NCI-H187 (cell line): Measurements from ENCODE around the gene IL1R1.

Experiments used
- DNase-seq, 2 experiments: peaks; one replicate each; lab custom pipeline; 2025; lab: John Stamatoyannopoulos, UW

The IL1R1 gene

DNA sequence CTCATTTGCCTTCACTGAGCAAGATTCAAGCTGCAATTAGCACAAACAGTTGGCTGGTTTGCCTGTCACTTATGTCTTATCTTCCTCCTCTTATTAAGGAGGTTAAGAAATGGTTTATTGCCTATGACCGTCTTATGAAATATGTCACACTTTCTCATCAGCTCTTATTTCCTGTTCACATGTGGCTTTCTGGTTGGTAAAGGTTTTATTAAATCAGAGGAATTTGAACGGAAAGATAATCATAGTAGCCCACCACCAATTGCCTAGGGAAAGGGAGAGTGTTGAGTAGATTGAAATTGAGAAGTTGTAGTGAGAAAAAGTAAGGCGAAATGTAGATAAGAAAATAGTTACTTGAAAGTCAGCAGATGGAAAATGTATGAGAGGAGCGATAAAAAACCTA, 4.2 kb upstream of the IL1R1 start:
- DNase-seq, result no peak

DNA sequence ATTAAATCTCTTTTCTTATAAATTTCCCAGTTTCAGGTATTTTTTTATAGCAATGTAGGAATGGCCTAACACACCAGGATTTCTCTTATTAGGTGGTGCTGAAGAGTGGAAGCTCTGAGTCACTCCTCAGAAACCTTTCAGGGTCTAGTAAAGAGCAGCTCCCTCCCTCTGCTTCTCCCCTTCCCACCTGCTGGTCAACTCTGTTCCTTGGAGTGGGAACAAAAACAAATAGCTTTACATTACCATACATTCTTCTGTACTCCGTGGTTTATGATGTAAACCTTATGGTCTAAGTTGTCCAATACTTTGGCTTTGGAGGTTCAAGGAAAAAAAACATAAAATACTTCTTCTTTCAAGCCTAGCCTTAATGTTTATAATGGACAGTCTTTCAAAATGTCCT, 2.7 kb upstream of the IL1R1 start:
- no peak for DNase-seq

DNA sequence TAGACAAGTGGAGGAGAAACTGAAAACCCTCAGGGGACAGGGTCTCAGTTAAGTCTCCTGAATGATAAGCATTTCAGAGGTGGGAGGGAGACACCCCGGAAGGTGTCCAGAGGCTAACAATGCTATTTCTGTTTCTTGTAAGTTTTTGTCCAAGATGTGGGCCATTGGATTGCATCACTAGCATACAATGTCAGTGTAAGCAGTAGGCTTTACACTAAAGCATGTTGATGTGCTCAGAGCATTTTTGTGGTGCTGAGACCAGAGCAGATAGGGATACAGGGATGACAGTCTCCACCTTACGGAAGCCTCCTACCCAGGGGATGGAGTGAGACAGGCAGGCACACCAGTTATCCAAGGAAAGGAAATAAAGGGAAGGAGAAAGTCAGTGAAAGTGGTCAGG, 2.2 kb upstream of the IL1R1 start:
- DNase-seq, result no peak

DNA sequence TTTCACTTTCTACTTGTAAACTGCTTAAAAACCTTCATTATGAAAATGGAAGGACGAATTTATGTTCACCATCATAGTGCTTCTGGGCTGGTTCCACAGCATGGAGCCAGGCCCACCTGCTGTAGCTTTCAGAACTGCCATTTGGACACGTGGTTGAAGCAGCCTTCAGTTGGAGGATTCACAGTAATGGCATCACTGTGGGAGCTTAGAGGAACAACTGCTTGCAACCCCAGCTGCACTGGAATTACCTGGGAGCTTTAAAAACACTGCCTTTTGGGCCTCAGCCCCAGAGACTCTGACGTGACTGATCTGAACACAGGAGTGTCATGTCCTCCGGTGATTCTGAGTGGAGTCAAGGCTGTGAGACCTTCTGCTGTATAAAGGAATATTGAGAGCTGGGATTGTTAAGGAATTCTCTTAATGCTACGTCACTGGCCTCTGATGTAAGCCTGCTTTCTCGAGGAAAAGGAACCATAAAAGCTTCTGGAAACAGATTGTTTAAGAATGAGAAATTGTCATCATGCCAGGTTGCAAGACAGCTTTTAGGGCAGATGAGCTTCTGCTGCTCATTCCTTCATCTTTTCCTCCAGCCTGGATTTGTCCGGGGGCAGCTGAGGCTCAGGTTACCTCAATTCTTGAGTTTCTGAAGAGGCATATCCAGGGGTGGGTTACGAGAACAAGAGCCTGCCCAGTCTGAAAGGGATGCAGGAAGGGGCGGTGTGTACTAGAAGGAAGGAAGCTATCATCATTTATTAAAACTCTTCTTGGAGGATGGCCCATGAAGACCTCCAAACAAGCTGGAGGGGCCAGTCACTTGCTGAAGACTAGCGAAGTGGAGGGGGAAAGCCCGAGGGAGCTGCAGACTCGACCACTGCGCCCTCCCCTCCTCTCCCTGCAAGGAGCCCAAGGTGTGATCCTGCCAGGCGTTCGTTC, 1.3 kb upstream of the IL1R1 start:
- no peak for DNase-seq

DNA sequence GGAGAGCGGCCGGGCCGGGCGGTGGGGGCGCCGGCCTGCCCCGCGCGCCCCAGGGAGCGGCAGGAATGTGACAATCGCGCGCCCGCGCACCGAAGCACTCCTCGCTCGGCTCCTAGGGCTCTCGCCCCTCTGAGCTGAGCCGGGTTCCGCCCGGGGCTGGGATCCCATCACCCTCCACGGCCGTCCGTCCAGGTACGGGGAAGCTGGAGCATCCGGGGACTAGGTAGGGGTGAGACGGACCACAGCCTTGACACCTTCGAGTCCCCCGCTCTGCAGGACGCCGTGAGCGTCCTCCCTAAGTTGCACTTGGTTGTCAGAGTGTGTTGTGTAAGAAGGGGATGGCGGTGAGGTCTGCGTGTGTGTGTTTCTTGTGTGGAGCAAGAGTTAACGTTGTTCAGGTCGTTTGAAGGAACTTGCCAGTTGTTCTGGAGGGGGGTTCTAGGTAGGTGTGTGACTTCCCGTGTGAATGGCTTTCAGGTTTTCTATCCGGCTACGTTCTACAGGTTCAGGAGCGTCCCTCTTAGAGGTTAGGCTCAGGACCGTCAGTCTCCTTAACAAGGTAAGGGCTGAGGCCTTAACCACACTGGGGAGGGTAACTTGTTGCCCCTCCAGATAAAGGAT, 393 bp downstream of the IL1R1 start:
- no peak for DNase-seq

DNA sequence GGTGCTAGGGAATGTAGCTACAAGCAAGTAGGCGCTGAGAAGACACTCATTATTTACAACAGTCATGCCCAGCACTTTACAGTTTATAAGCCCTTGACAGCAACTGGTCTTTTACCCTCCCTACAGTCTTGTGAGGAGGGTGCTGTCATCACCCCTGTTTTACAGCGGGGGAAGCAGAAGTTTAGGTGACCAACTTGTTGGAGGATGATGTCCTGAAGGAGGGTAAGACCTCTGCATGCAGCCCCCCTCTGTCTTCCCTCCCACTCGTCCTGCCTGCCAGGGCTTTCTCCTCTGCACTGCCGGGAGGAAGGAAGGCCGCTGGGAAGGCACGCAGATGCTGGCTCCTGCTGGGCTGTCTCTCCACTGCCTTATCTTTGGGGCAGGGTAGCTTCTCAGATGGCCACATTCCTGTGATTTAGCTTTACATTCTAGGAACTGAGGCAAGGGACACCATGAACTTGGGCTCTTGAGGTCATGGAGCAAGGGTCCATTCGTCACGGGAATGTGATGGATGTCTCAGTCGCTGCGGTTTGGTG, 972 bp downstream of the IL1R1 start:
- no peak for DNase-seq

DNA sequence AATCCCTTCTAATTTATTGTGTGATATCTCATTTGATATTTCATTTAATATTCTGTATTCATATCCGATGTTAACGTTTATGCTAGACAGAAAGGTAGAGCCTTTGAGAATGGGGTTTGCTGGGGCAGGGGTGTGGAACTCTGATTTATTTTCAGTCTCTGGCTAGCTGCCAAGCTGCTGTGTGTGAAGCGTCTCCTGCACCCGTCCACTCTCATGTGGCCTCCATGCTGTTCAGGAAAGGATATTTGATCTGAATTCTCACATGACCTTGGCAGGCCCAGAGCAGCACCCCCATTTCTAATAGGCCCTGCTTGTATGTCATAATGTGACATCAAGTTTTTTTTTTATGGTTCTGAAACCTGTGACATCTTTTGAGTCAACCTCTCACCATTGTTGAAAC, 1.6 kb downstream of the IL1R1 start:
- no peak for DNase-seq

DNA sequence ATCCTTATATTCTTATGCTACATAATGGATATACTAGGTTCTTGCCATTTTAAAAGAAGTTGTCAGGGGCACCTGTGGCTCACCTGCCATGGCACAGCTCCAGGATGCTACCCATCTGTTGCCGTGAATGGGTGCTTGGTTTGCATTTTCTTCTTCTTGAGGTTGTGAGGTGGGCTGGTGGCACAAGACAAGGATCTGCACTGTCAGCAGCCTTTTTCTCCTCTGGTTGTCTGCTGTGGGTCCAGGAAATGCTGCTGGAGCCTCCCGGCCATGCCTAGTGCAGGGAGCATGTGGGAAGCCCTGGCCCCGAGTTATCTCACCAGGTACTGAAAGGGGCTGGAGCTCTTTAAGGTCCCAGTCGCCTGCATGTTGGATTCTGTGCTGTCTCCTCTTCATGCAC, 2.6 kb downstream of the IL1R1 start:
- DNase-seq, result no peak

DNA sequence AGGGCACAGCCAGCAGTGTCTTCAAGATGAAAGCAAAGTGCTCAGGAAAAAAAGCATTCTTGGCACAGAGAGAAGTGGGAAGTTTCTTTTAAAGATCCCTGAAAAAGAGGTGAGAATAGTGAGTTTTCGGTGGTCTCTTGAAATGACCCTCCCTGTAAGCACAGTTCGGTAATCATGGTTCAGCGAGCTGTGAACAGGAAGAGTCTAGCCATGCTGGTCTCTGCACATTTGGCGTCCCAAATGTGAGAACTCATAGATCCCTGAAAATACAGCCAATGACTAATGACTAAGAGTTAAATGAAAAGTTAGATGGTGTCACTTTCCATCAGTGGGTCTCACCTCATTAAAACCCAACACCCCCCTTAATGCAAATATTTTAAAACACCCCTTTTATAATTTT, 3.4 kb downstream of the IL1R1 start:
- no peak for DNase-seq

DNA sequence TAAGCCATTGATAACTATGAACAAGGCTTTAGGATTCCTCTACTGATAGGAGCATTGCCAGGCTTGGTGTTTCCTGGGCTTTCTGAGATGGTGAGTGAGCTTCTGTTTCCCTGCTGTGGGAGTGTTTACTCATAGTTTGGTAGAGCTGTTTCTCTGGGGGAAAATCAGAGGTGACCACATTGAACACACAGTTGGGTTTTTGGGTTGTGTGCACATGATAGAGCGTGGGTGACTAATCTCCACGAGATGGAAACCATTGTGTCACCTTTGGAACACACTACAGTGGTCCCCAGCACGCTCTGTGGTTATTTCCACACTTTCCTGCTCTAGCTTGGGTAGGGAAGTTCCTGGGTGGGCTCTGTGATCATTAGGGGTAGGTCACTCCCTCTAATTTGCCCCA, 5.4 kb downstream of the IL1R1 start:
- DNase-seq, result no peak

DNA sequence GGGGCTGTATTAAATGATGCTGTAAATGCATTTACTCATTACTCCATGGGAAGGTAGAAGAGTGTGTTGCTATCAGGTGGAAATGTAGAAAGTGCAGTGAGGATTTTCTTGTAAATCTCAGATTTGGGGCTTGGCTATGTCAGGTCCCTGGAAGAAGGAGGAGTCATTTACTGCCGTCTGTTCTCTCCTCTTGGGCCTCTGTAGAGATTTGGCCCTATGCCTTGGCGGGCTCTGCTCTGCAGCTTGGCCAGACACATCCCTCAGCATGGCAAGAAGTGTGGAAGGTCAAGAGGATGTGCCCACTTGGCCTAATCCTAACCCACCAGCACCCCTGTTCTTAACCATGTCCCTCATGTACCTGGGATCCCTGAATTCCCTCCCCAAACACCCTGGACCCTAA, 6.7 kb downstream of the IL1R1 start:
- no peak for DNase-seq

DNA sequence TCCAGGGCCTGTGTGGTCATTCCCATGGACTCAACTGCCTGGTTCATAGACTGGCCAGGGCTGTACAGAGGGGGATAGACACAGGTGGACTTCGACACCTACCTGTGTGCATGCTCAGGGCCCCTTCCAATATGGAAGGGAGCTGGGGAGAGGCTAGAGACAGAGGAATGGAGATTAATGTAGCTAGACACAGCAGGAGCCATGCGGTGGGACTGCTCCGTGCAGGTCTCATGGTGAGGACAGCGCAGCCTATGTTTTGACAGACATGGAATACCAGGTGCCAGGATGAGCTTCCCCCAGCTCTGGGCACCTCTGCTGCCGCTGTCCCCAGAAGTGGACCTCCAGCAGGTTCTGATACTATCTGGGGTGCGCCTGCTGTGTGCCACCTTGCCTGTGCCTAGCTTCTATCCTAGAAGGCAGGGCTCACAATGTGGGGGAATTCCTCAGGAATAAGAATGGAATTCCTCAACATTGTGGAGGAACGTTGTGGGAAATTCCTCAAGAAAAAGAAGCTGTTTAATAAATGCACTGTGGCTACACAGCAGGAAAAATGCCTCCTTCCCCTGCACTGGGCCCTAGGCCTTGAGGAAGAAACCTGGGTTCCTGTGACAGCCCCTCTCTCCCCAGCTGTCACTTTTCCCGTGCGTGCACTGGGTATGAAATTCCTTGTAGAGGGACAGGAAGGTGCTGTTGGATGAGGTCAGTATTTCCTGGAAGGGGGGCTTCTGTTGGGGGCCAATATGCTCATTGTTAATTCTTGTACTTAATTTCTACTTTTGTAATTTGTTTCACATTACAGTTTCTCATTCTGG, 7.3 kb downstream of the IL1R1 start:
- DNase-seq, result no peak

DNA sequence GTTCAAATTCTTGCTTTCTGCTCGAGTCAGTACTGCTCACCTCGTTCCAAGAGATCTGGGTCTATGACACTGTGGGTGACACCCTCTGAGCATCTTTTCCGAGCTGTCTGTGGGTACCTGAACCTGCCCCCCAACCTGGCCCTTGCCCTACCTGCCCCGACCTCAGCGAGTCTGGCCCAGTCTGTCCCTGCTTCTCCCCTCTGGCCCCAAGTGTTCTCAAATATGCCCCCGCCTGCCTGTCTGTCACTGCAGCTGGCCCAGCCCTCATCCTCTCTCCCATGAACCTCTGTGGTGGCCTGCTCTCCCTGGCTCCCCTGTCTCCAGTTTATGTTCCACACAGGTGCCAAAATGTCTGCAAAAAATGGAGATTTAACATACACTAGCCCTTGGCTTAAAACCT, 11.8 kb downstream of the IL1R1 start:
- no peak for DNase-seq

DNA sequence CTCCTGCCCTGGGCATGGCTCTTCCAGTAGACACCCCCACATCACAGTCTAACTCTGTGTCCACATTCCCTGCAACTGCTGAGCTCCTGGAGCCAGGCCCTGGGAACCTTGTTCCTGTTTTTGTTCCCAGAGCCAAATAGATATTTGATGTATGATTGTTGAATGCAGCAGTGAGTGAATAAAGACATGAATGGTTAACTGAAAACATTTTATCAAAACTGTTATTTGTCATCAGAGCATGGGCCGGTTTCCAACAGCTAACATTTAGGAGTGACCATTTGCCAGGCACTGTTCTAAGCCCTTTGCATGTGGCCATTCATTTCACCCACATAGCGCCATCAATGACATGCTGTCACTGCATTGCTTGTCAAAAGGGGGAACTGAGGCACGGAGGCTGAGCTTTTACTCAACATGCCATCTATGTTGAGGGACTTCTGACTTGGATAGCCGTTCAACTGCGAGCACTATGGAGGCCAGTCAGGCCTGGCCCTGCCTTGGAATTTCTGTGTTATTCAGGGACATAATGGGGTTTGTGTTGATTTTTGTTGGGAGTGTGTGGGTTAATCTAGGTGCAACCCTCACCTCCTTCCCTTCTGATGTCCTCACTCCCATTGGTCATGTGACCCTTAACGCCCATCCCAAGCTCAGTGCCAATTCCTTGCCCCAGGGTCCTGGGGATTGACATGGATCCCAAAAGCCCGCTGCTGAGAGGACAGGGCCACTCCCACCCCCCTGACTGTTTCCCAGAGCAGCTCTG, 12.6 kb downstream of the IL1R1 start:
- DNase-seq, result no peak

DNA sequence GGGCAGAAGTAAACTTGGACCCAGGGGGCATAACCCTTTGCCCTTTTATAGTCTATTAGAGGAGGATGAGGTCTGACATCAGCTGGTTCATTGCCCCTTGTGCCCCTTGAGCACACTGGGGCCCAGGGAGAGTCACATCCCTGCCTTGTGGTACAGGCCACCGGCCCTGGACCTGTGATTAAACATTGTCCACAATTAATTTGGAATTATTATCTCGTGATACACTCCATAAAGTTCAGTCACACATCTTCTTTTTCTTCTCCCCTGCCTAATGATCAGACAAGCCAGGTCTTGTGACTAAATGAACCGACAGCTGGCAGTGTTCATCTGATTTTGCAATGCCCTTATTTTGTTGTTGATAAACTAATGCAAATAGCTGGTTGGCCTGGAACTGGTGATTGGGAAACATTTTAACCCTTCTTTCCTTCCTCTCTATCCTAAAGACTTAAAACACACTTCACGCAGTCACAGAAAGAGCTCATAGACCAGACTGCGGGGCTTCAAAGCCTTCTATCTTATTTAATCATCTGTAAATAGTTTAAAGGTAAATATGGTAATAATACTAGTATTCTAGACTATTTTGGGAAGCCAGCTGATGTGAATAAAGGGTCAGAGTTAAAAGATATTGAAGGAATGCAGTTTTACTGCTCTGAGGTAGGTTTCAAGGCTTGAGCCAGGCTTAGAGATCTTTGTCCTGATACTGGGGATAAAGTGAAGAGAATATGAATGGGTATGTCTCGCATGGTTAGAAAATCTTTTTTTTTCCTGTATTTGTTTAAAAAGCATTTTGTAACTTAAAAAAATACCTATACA, 13.4 kb downstream of the IL1R1 start:
- no peak for DNase-seq

DNA sequence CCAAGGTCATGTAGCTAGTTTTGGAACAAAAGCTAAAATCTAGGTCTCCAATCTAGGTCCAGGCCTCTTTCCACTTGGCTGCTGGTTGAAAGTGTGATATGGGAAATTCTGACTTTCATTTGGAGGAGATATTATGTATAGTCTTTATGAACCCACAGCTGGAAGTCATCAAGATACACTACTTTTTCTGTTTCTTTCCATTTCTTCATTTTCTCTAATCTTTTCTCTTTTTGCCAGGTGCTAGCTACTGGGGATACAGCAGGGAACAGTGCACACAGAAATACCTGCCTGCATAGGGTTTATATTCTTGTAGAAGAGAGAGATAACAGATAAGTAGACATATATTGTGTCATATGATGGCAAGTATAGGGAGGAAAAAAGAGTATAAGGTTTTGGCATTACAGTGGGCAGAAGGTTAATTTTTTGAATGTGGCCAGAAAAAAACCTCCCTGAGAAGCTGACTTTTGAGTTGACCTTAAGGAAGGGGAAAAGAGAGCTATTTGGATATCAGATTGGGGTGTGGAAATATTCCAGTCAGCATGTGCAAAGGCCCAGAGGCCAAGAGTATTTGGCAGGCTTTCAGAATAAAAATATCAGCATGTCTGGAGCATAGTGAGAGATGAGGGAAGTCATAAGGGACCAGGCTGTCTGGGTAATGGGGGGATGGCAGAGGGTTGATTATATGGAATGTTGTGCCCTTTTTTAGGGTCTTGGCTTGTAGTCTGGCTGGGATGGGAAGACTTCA, 15.6 kb downstream of the IL1R1 start:
- DNase-seq, result no peak

DNA sequence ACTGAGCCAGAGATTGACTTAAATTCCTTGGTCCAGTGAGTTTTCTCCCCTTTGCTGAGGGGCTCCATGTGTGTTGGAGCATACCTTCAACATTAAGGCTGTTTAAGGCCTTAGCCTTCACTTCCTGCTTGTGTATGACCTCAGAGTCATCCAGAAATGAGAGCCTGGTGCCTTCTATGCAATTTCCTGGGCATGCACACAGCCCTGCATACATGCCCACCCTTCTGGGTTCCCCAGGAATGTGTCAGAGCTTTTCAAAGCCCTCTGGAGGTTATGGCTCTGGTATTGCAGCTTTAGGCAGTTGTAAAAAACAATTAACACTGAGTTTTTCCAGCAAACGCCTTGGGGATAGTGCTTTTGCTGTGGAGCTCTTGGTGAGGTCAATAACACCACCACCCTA, 16.7 kb downstream of the IL1R1 start:
- DNase-seq, result no peak

DNA sequence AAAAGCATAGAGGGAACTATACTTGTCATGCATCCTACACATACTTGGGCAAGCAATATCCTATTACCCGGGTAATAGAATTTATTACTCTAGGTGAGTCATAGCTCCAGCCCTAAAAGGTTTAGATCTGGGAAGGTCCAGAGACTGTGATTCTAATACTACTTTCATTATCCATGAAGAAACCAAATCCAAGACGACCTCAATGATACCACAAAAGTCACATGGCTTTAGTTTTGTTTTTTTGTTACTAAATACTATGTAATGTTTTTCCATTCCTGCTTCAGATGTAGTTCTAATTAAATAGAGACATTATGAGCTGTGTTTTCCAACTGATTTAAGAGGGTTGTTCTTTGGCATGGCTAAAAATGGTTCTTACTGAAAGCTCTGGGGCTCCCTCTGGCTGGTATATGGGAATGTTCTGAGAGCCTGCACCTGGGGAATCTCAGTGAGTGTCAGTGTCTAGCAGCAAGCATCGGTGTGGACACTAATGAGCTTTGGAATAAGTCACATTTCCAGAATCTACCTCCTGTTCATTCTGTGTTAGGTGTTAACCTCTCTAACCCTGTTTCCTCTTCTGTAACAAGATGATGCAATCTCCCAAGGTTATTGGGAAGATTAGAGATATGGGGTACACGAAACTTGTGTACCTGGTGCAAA, 23.8 kb downstream of the IL1R1 start:
- no peak for DNase-seq

DNA sequence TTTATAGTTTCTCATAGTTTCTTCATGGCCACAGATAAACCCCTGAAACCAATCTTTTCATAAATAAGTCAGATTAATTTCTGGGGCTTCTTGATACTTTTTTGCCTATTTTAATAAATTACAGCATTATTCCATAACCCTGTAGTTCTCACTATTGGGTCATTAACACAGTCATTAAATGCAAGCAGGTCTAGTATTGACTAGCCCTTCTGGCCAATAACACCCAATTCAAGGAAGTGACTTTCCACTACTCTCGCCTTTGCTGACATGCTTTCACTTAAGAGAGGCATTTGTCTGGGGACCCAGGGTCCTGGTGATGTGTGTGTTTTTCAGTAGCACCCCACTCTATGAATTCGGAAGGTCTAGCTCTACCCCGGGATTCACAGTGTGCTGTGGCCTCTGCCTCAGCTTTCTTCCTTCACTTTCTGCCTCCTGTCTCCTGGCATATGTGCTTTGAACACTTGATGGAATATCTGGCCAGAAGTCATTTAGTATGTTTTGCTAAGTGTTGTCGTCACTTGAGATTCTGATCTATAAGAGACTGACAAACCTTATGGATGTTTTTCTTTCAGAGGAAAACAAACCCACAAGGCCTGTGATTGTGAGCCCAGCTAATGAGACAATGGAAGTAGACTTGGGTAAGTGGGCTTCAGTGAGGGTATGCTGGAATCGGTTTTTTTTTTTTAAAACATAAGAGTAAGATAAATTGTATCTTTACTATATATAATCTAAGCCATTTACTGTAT, 25.7 kb downstream of the IL1R1 start:
- DNase-seq, result no peak
